ENCODE results near the gene SLC12A9.

DNA sequence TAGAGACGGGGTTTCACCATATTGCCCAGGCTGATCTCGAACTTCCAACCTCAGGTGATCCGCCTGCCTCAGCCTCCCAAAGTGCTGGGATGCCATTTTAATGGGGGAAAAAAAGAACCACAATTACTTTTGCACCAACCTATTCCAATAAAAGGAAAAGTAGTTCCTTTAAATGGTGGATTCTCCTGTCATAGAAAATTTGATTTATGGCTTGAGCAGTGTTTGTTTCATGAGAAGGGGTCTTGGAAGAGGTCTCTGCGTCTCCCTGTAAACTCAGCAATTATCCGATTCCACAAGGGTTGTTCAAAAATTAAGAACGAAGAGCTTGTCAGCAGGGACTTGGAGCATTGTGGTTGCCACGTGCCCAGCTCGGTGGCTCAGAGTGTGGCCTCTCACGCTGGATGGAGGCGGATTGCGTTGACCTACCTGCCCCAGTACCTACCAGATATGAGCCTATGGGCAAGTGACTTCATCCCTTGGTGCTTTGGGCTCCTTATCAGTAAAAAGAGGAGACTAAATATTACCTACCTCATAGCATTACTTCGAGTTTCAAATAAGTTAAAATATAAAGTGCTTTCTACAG is 11.8 kb downstream of the SLC12A9 start:
- TF ChIP-seq GATA2 (IDR thresholded peaks at IDR 0.05; ENCODE audit: low read depth, low read length) (no peak), GATA3 (IDR thresholded peaks at IDR 0.05; ENCODE audit: low read depth, low read length) (no peak)

Measured in SH-SY5Y (cell line).